Mesendoderm (in vitro differentiated cells): Measurements from ENCODE around the gene AFF2.

ENCODE experiments used
- DNase-seq: peaks from one replicate; pipeline ENCODE4 v3.0.0; 2013
- H2AK5ac ChIP-seq: 2 replicates; pipeline ENCODE4 v1.6.1; 2013; ENCODE audit warnings: low read length, inconsistent platforms
- H2BK120ac ChIP-seq: 2 replicates; pipeline ENCODE4 v1.6.1; 2013; ENCODE audit warnings: low read depth, mild to moderate bottlenecking, low read length, moderate library complexity, mixed read lengths
- H2BK15ac ChIP-seq: replicated peaks from 2 replicates; pipeline ENCODE4 v1.6.1; 2013; ENCODE audit warnings: low read depth, mild to moderate bottlenecking, moderate library complexity
- H2BK5ac ChIP-seq: 2 replicates; pipeline ENCODE4 v1.6.1; 2013; ENCODE audit warnings: low read length, inconsistent platforms
- H3K18ac ChIP-seq: 2 replicates; pipeline ENCODE4 v1.6.1; 2013; ENCODE audit warnings: mild to moderate bottlenecking, low read length, mixed read lengths
- H3K23ac ChIP-seq: one replicate; pipeline ENCODE4 v1.6.1; 2013; ENCODE audit warnings: low read length
- H3K27ac ChIP-seq: 2 replicates; pipeline ENCODE4 v1.5.1; 2013; ENCODE audit warnings: low read depth, mild to moderate bottlenecking, inconsistent platforms, low read length, moderate library complexity
- H3K27me3 ChIP-seq: 2 replicates; pipeline ENCODE4 v1.6.1; 2013; ENCODE audit warnings: low read length, control low read depth, mild to moderate bottlenecking, inconsistent platforms; ENCODE audit not compliant: insufficient read depth, poor library complexity
- H3K36me3 ChIP-seq: 2 replicates; pipeline ENCODE4 v1.6.1; 2013; ENCODE audit warnings: low read length, inconsistent platforms; ENCODE audit not compliant: control insufficient read depth, insufficient read depth
- H3K4ac ChIP-seq: one replicate; pipeline ENCODE4 v1.6.1; 2013; ENCODE audit warnings: low read depth, mild to moderate bottlenecking, low read length, moderate library complexity
- H3K4me1 ChIP-seq: 2 replicates; pipeline ENCODE4 v1.6.1; 2013; ENCODE audit warnings: low read depth, low read length, inconsistent platforms; ENCODE audit not compliant: control insufficient read depth
- H3K4me2 ChIP-seq: 2 replicates; pipeline ENCODE4 v1.6.1; 2013; ENCODE audit warnings: low read length
- H3K4me3 ChIP-seq: 2 replicates; pipeline ENCODE4 v1.5.1; 2013; ENCODE audit warnings: mild to moderate bottlenecking, low read length
- H3K56ac ChIP-seq: one replicate; pipeline ENCODE4 v1.6.1; 2013; ENCODE audit warnings: low read length
- H3K79me1 ChIP-seq: 2 replicates; pipeline ENCODE4 v1.6.1; 2013; ENCODE audit warnings: low read length, inconsistent platforms
- H3K79me2 ChIP-seq: 2 replicates; pipeline ENCODE4 v1.6.1; 2013; ENCODE audit warnings: mild to moderate bottlenecking, low read length; ENCODE audit not compliant: control insufficient read depth, insufficient read depth
- H3K9ac ChIP-seq: 2 replicates; pipeline ENCODE4 v1.6.1; 2013; ENCODE audit warnings: low read length, inconsistent platforms
- H4K5ac ChIP-seq: one replicate; pipeline ENCODE4 v1.6.1; 2013; ENCODE audit warnings: low read length
- H4K8ac ChIP-seq: one replicate; pipeline ENCODE4 v1.6.1; 2013; ENCODE audit warnings: low read depth, mild to moderate bottlenecking, control low read depth, low read length, moderate library complexity
- WGBS: extraction: QIAGEN DNeasy Blood & Tissue Kit; methylation state at CpG from one replicate; pipeline ENCODE4 v1.1.7; 2013; ENCODE audit warnings: low lambda C conversion rate, missing lambda C conversion rate; ENCODE audit not compliant: insufficient coverage; ENCODE audit errors: extremely low coverage; 5-methylcytosine and 5-hydroxymethylcytosine counted together

AFF2 gene

DNA sequence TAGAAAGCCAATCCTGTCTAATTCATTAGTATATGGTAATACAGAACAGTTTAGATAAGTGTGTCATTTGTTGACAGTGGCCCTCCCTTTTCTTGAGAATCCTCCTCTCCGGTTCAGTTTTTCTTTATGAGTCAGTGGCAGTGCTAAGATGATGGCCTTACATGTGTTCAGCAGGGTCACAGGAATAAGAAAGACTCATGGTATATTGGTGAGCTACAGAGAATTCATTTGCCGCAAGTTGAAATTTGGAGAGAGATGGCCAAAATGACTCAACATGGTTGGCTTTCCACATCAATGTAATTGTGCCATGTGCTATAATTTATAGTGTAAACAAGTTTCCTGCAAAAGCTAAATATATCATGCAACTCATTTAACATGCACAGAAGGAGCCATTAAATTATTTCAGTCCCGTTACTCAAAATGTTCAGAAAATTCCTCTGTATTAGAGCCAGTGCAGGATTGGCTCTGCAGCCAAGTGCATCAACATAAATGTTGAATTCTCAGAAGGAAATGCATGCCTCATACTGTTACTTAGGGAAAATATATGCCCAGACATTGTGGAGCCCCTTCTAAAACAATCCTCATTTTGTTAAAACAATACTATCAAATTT, 374.3 kb downstream of the AFF2 start:
- no peak for DNase-seq
- no peak overlapping the region for H2BK15ac ChIP-seq
- H3K9ac ChIP-seq: no peak overlapping the region
- H3K36me3 ChIP-seq: no peaks in the 10 kb centered on the region
- H3K27me3 ChIP-seq: no peaks in the 10 kb centered on the region
- H3K4ac ChIP-seq: no peak overlapping the region
- no peak overlapping the region for H3K18ac ChIP-seq
- H4K8ac ChIP-seq: no peak overlapping the region
- no peak overlapping the region for H4K5ac ChIP-seq
- no peaks in the 10 kb centered on the region for H3K79me1 ChIP-seq
- no peak overlapping the region for H3K4me3 ChIP-seq
- H3K4me1 ChIP-seq: no peaks in the 10 kb centered on the region
- no peak overlapping the region for H3K56ac ChIP-seq
- no peak overlapping the region for H2BK5ac ChIP-seq
- no peaks in the 10 kb centered on the region for H3K79me2 ChIP-seq
- no peak overlapping the region for H3K23ac ChIP-seq
- H3K4me2 ChIP-seq: no peak overlapping the region
- WGBS: no CpG with 5 or more reads among the region's 3 CpGs
- no peak overlapping the region for H2AK5ac ChIP-seq
- H3K27ac ChIP-seq: no peak overlapping the region
- H2BK120ac ChIP-seq: no peak overlapping the region

DNA sequence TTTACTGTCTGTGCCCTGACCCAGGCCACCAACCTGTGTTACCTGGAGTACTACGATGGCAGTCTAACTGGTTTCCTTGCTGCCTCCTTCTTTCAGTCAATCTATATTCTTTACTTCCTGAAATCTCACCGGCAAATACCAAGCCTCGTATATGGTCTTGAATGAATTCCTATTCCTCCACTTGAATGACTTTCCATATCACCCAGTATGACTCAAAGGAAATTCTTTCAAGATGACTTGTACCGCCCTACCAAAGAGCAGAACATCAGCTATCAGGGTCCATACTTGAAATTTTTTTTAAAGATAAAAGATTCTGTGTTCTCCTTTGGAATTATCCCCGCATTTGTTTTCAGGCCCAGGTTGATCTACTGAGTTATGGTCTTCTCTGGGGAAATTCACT, 378.0 kb downstream of the AFF2 start:
- H2BK120ac ChIP-seq: no peak overlapping the region
- no peak overlapping the region for H3K56ac ChIP-seq
- H3K4ac ChIP-seq: no peak overlapping the region
- no peaks in the 10 kb centered on the region for H3K4me1 ChIP-seq
- no peaks in the 10 kb centered on the region for H3K27me3 ChIP-seq
- H4K8ac ChIP-seq: no peak overlapping the region
- H2BK5ac ChIP-seq: no peak overlapping the region
- peak; percentile 61 for DNase-seq
- no peak overlapping the region for H2BK15ac ChIP-seq
- no peak overlapping the region for H3K27ac ChIP-seq
- H4K5ac ChIP-seq: no peak overlapping the region
- no peaks in the 10 kb centered on the region for H3K79me2 ChIP-seq
- no peak overlapping the region for H3K9ac ChIP-seq
- no peak overlapping the region for H3K4me3 ChIP-seq
- H3K18ac ChIP-seq: no peak overlapping the region
- H3K36me3 ChIP-seq: no peaks in the 10 kb centered on the region
- H3K23ac ChIP-seq: no peak overlapping the region
- H2AK5ac ChIP-seq: no peak overlapping the region
- no peak overlapping the region for H3K4me2 ChIP-seq
- no peaks in the 10 kb centered on the region for H3K79me1 ChIP-seq
- no CpG with 5 or more reads among the region's 5 CpGs for WGBS

DNA sequence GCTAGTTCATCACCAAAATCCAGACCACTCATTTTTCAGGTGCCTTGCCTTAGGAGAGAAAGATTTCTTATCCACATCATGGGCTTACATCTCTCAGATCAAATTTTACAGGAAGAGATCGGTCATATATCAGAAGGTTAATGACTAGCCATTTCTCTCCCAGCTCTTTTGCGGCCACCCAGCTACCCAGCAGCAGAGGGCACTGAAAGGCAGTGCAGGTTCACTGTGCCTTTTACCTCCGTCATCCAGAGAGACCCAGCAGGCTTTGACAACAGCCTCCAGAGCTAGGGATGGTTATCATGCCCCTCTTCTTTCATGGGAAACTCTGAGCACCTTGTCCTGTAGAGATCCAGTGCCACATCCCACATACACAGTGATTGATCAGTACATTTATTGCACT, 384.8 kb downstream of the AFF2 start:
- H3K4ac ChIP-seq: no peak overlapping the region

DNA sequence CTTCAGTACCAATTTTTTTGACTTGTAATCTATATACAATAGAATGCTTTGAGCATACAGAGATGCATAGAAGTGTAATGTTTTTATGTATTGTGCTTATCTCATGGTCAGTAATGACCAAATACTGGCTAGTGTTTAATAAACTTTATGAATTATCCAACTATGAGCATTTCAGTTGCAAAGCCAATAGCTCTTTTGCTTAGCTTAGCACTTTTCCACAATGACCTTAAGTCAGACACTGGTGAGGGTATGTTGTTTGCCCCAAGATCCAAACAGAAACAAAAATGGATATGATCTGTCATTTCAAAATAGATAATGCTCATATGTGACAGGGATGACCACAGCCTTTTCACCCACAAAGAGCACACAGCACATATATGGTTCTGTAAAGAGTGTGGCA, 393.0 kb downstream of the AFF2 start:
- Histone ChIP-seq H3K23ac (no peak overlapping the region), H3K4me1 (no peaks in the 10 kb centered on the region), H3K4me3 (no peak overlapping the region), H3K4me2 (no peak overlapping the region), H3K79me1 (no peaks in the 10 kb centered on the region), H3K56ac (no peak overlapping the region), H3K9ac (no peak overlapping the region), H3K36me3 (no peaks in the 10 kb centered on the region), H3K27me3 (no peaks in the 10 kb centered on the region), H2BK120ac (no peak overlapping the region), H4K5ac (no peak overlapping the region), H3K4ac (no peak overlapping the region), H3K79me2 (no peaks in the 10 kb centered on the region), H2BK5ac (no peak overlapping the region), H4K8ac (no peak overlapping the region), H2BK15ac (no peak overlapping the region), H3K18ac (no peak overlapping the region), H3K27ac (no peak overlapping the region), H2AK5ac (no peak overlapping the region)
- DNase-seq: no peak

More for the DNA sequence above, 384.8 kb downstream of the AFF2 start:
- H3K18ac ChIP-seq: no peak overlapping the region
- H2AK5ac ChIP-seq: no peak overlapping the region
- no peak overlapping the region for H4K8ac ChIP-seq
- H2BK5ac ChIP-seq: no peak overlapping the region
- H3K27me3 ChIP-seq: no peaks in the 10 kb centered on the region
- H2BK120ac ChIP-seq: no peak overlapping the region
- H2BK15ac ChIP-seq: no peak overlapping the region
- H3K4me2 ChIP-seq: no peak overlapping the region
- no peak overlapping the region for H3K9ac ChIP-seq
- no peaks in the 10 kb centered on the region for H3K36me3 ChIP-seq
- no peak overlapping the region for H3K4me3 ChIP-seq
- DNase-seq: peak; percentile 8
- no peak overlapping the region for H4K5ac ChIP-seq
- H3K23ac ChIP-seq: no peak overlapping the region
- H3K79me1 ChIP-seq: no peaks in the 10 kb centered on the region
- no peak overlapping the region for H3K56ac ChIP-seq
- no peaks in the 10 kb centered on the region for H3K79me2 ChIP-seq
- WGBS: no CpG with 5 or more reads among the region's 3 CpGs
- H3K4me1 ChIP-seq: no peaks in the 10 kb centered on the region
- H3K27ac ChIP-seq: no peak overlapping the region

DNA sequence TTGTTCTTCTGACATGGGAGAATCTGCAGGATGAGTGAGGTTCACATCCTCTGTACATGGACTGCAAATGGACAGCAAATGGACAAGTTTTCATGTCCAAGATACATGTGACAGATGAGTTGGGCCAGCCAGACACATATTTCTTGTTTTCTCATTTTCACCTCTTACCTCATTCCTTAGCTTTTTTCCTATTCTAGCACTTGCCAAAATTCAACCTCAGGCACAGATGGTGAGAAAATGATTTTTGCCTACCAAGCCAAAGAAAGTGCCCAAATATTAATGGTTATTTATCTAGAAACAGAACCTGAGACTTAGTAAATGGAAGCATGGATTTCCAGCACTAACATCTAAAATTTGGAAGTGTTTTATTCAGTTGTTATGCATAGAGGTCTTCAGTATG, 402.2 kb downstream of the AFF2 start:
- Histone ChIP-seq H4K5ac (no peak overlapping the region), H3K9ac (no peak overlapping the region), H3K18ac (no peak overlapping the region), H2BK120ac (no peak overlapping the region), H2BK15ac (no peak overlapping the region), H4K8ac (no peak overlapping the region), H3K23ac (no peak overlapping the region), H3K4me1 (no peaks in the 10 kb centered on the region), H2BK5ac (no peak overlapping the region), H3K4me2 (no peak overlapping the region), H3K79me1 (no peaks in the 10 kb centered on the region), H2AK5ac (no peak overlapping the region), H3K36me3 (no peaks in the 10 kb centered on the region), H3K4ac (no peak overlapping the region), H3K4me3 (no peak overlapping the region), H3K27me3 (no peaks in the 10 kb centered on the region), H3K79me2 (no peaks in the 10 kb centered on the region), H3K27ac (no peak overlapping the region), H3K56ac (no peak overlapping the region)
- no peak for DNase-seq

DNA sequence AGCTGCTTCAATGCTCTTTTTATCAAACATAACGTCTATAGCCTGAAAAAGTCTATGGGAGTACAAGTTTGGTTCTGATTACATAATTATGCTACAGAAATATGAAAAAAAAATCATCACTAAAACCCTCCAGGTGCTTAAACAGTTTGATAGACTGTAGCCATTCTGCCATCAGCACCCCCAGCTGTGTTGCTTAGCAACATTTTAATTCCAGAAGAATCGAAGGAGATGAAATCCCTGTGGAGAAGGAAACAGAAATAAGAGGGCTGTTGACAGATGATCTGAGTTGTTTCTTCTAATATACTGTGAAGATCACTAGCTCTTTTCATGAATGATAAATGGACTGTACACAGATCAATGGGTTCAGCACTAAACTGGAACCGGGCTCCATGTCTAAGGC, 402.8 kb downstream of the AFF2 start:
- Histone ChIP-seq H3K27me3 (no peaks in the 10 kb centered on the region), H2BK5ac (no peak overlapping the region), H4K8ac (no peak overlapping the region), H3K4me2 (no peak overlapping the region), H3K4me1 (no peaks in the 10 kb centered on the region), H3K79me1 (no peaks in the 10 kb centered on the region), H3K23ac (no peak overlapping the region), H2AK5ac (no peak overlapping the region), H2BK120ac (no peak overlapping the region), H2BK15ac (no peak overlapping the region), H3K18ac (no peak overlapping the region), H3K4ac (no peak overlapping the region), H3K79me2 (no peaks in the 10 kb centered on the region), H3K36me3 (no peaks in the 10 kb centered on the region), H4K5ac (no peak overlapping the region), H3K4me3 (no peak overlapping the region), H3K9ac (no peak overlapping the region), H3K27ac (no peak overlapping the region), H3K56ac (no peak overlapping the region)
- no CpG with 5 or more reads among the region's 3 CpGs for WGBS
- no peak for DNase-seq
